GM13977 (cell line): ENCODE data around the gene INSM2.

Experiments
- DNase-seq: peaks from one replicate; pipeline ENCODE4 v3.0.0; 2012; ENCODE audit warnings: low spot score
- CTCF ChIP-seq: IDR thresholded peaks from 2 replicates; pipeline ENCODE4 v1.5.1; 2012; ENCODE audit warnings: mild to moderate bottlenecking, control low read depth; ENCODE audit not compliant: insufficient read depth; ENCODE audit errors: extremely low read depth, missing control alignments
- in situ Hi-C: fragments of 300-500 bp; cut with MboI; formaldehyde crosslinking; loops from one replicate; pipeline ENCODE4 v1.12.0; 2022; ENCODE audit warnings: low sequenced_read_pairs, low pct_unique_long_range_greater_than_20kb, mixed read lengths, inconsistent platforms; ENCODE audit not compliant: unreplicated experiment

INSM2 gene

GRCh38 chr14:35578639-35579038 lies 44.7 kb downstream of the INSM2 start:
- no peak for TF ChIP-seq CTCF
- in situ Hi-C loops, result no loop called here
- no peak for DNase-seq
